Liver (tissue), 2 donors: ENCODE measurements around the gene IFI27.

ENCODE experiments used
- CTCF ChIP-seq: fragments of 150-350 bp; IDR thresholded peaks from 2 replicates; pipeline ENCODE4 v1.5.1; 2017; ENCODE audit warnings: improper control_type of control experiment, low read depth, low read length; ENCODE audit not compliant: missing input control
- REST ChIP-seq: IDR thresholded peaks from 2 replicates; pipeline ENCODE4 v1.6.1; 2016; ENCODE audit warnings: antibody characterized with exemption, mild to moderate bottlenecking
- donor health status: healthy.

GRCh38 chr14:94144765-94145164 is 34.2 kb downstream of the IFI27 start:
- no peak for TF ChIP-seq CTCF
- TF ChIP-seq REST, result no peak
